B cell (primary cell): ENCODE data around the gene TSSC4. TPM values are rescaled to one million over a fixed set of nuclear protein-coding genes. Genes with fewer than 3 reads are reported as not detected.

Experiments used
- ATAC-seq: fragments of 200-7000 bp; cut with Tn5 transposase; one replicate; pipeline ENCODE4 v1.10.0; 2021; ENCODE audit warnings: low read depth, mild to moderate bottlenecking, moderate number of reproducible peaks, moderate library complexity
- CTCF ChIA-PET: fragments of 350-600 bp; sonication (Branson Sonifier 250); formaldehyde crosslinking; loops from one replicate; lab custom pipeline; 2021; ENCODE audit warnings: antibody characterized with exemption, inconsistent platforms; lab: Charles Lee
- POLR2A ChIA-PET: fragments of 350-600 bp; sonication (Branson Sonifier 250); formaldehyde crosslinking; loops from one replicate; lab custom pipeline; 2021; ENCODE audit warnings: antibody characterized with exemption; lab: Charles Lee
- DNase-seq: peaks from one replicate; pipeline ENCODE4 v3.0.0; 2013
- H2AFZ ChIP-seq: 2 replicates; pipeline ENCODE4 v1.6.1; 2012; ENCODE audit warnings: mild to moderate bottlenecking, low read depth, low read length; ENCODE audit not compliant: insufficient read depth, poor library complexity, severe bottlenecking
- H3K27ac ChIP-seq, 2 donors: 1 replicate in 1 of 2; 2 replicates in 1 of 2; pipeline ENCODE4 v1.5.1; 2012 to 2013; ENCODE audit warnings: low read length in 2 of 2, mild to moderate bottlenecking in 2 of 2, moderate library complexity in 1 of 2
- H3K27me3 ChIP-seq, 4 experiments: fragments of 200-600 bp in 1 of 4; sonication (generic) in 1 of 4; replicated peaks in 1 of 4; 1 replicate in 2 of 4; 2 replicates in 2 of 4; pipeline versions ENCODE4 v1.6.1 to v1.7.0; 2013 to 2016; ENCODE audit warnings: low read length in 3 of 4, mild to moderate bottlenecking in 2 of 4, mixed read lengths in 1 of 4, moderate library complexity in 1 of 4; ENCODE audit not compliant: insufficient read depth in 4 of 4, control insufficient read depth in 3 of 4; ENCODE audit errors: control extremely low read depth in 1 of 4
- H3K36me3 ChIP-seq, 2 experiments: replicated peaks in 1 of 2; 1 replicate in 1 of 2; 2 replicates in 1 of 2; pipeline versions ENCODE4 v1.6.1 to v1.7.1; 2013; ENCODE audit warnings: low read length in 1 of 2; ENCODE audit not compliant: insufficient read depth in 2 of 2, control insufficient read depth in 1 of 2; ENCODE audit errors: control extremely low read depth in 1 of 2, extremely low read depth in 1 of 2
- H3K4me1 ChIP-seq, 2 donors: fragments of 200-600 bp in 1 of 2; sonication (generic) in 1 of 2; 1 replicate in 1 of 2; 2 replicates in 1 of 2; pipeline versions ENCODE4 v1.5.1 to v1.6.1; 2013 to 2017; ENCODE audit warnings: low read length in 2 of 2; ENCODE audit not compliant: control insufficient read depth in 2 of 2, insufficient read depth in 2 of 2
- H3K4me2 ChIP-seq: replicated peaks from 2 replicates; pipeline ENCODE3; 2012; ENCODE audit warnings: mild to moderate bottlenecking, low read depth, low read length; ENCODE audit not compliant: poor library complexity, severe bottlenecking
- H3K4me3 ChIP-seq, 5 experiments: fragments of 200-600 bp in 1 of 5; sonication (generic) in 1 of 5; 1 replicate in 3 of 5; 2 replicates in 2 of 5; pipeline versions ENCODE4 v1.5.1 to v1.7.0; 2011 to 2016; ENCODE audit warnings: low read length in 4 of 5, mild to moderate bottlenecking in 4 of 5, low read depth in 2 of 5, control low read depth in 1 of 5, moderate library complexity in 1 of 5; ENCODE audit not compliant: insufficient read depth in 1 of 5; ENCODE audit errors: control extremely low read depth in 1 of 5, extremely low read depth in 1 of 5
- H3K79me2 ChIP-seq: fragments of 200-600 bp; sonication (generic); one replicate; pipeline ENCODE4 v1.6.0; 2016; ENCODE audit warnings: low read length; ENCODE audit not compliant: control insufficient read depth, insufficient read depth
- H3K9ac ChIP-seq: fragments of 200-600 bp; sonication (generic); 2 replicates; pipeline ENCODE4 v1.6.1; 2017; ENCODE audit warnings: mild to moderate bottlenecking, low read length, moderate library complexity
- H3K9me3 ChIP-seq, 3 donors: one replicate each; pipeline versions ENCODE4 v1.6.1 to v1.7.1; 2013; ENCODE audit warnings: low read length in 2 of 3; ENCODE audit not compliant: control insufficient read depth in 2 of 3, insufficient read depth in 1 of 3; ENCODE audit errors: control extremely low read depth in 1 of 3
- H4K20me1 ChIP-seq: 2 replicates; pipeline ENCODE4 v1.6.0; 2012; ENCODE audit warnings: mild to moderate bottlenecking, low read length; ENCODE audit not compliant: insufficient read depth, control insufficient read depth, poor library complexity, severe bottlenecking
- H3K27ac Mint-ChIP-seq: one replicate; pipeline ENCODE4 v1.8.0; 2021; ENCODE audit warnings: mixed read lengths
- H3K27me3 Mint-ChIP-seq: one replicate; pipeline ENCODE4 v1.8.0; 2021; ENCODE audit warnings: mixed read lengths
- H3K4me1 Mint-ChIP-seq: one replicate; pipeline ENCODE4 v1.8.0; 2021; ENCODE audit warnings: mixed read lengths
- H3K4me3 Mint-ChIP-seq: one replicate; pipeline ENCODE4 v1.8.0; 2021; ENCODE audit warnings: mixed read lengths
- H3K9me3 Mint-ChIP-seq: one replicate; pipeline ENCODE4 v1.8.0; 2022; ENCODE audit warnings: mixed read lengths; ENCODE audit not compliant: insufficient read depth
- CTCF ChIP-seq: fragments of 200-600 bp; IDR thresholded peaks from one replicate; pipeline ENCODE4 v1.8.0; 2022; ENCODE audit warnings: antibody characterized with exemption, mild to moderate bottlenecking
- EZH2 ChIP-seq: IDR thresholded peaks from 2 replicates; pipeline ENCODE4 v1.6.1; 2012; ENCODE audit warnings: borderline replicate concordance, low read depth, mild to moderate bottlenecking, moderate library complexity, low read length; ENCODE audit not compliant: insufficient read depth, poor library complexity, severe bottlenecking
- WGBS: methylation state at CpG from one replicate; pipeline ENCODE4 v1.1.5; 2013; ENCODE audit warnings: missing lambda C conversion rate; ENCODE audit not compliant: insufficient coverage; 5-methylcytosine and 5-hydroxymethylcytosine counted together
- intact Hi-C: fragments of 100-400 bp; cut with micrococcal nuclease; formaldehyde crosslinking; loops from one replicate; pipeline ENCODE4 v1.10.0; 2022
- polyA plus RNA-seq: library from polyadenylated mRNA; depleted of rRNA; stranded (reverse); fragments of >200 nt; gene quantifications from 2 replicates; pipeline ENCODE4 v1.2.3, GENCODE V29; 2012
- total RNA-seq, 2 donors: library from RNA; stranded (reverse); fragments of 120-200 nt in 1 of 2; gene quantifications; 1 replicate in 1 of 2; 2 replicates in 1 of 2; pipeline versions ENCODE4 v1.2.3 to v1.2.4, GENCODE V29; 2013 to 2022

Gene TSSC4
- total and polyA plus RNA-seq, 2 donors (not counting 1 experiment from before 2014, with no cell fraction given): 49.4 to 57.5 TPM

- Histone ChIP-seq H3K36me3 (peaks cover 0 to 50% of the 10 kb centered on the region in 2 experiments), H4K20me1 (peaks cover 59% of the 10 kb centered on the region), H3K27me3 (no peaks in the 10 kb centered on the region), H3K79me2 (peaks cover 62% of the 10 kb centered on the region), H3K9me3 (peaks cover 0 to 3% (median 0%) of the 10 kb centered on the region in 3 donors), H3K4me3 (no peak overlapping the region), H2AFZ (no peak overlapping the region), H3K4me1 (peaks cover 57 to 69% of the 10 kb centered on the region in 2 donors), H3K9ac (no peak overlapping the region), H3K4me2 (peak overlapping the region; percentile 72), H3K27ac (no peak overlapping the region)
- no peak for ATAC-seq
- no peak for DNase-seq
- TF ChIP-seq EZH2 (no peak), CTCF (no peak)
- H3K4me3 Mint-ChIP-seq: no peak overlapping the region
- H3K9me3 Mint-ChIP-seq: no peaks in the 10 kb centered on the region
- POLR2A ChIA-PET: interaction anchor here (1.1 kb wide), 1 partner anchor 9 kb away, joined by 3 read pairs; no protein-coding TSS in a partner anchor
- H3K4me1 Mint-ChIP-seq: peaks cover 51% of the 10 kb centered on the region
- CTCF ChIA-PET: interaction anchor here (0.9 to 6.9 kb wide), 3 partner anchors 9 to 91 kb away, joined by 4 to 48 read pairs (median 7); no protein-coding TSS in a partner anchor
- WGBS: 91% methylated on average over 10 of the region's 17 CpGs
- intact Hi-C loops: no loop called here
- H3K27ac Mint-ChIP-seq: peak overlapping the region; percentile 26
- H3K27me3 Mint-ChIP-seq: no peaks in the 10 kb centered on the region
Measured at GRCh38 chr11:2395856-2396255, 4.7 kb upstream of the TSSC4 start.

GRCh38 chr11:2396471-2396870 lies 4.1 kb upstream of the TSSC4 start:
- ChIA-PET CTCF (interaction anchor here (0.9 to 6.9 kb wide), 3 partner anchors 10 to 91 kb away, joined by 4 to 48 read pairs (median 7); no protein-coding TSS in a partner anchor), POLR2A (interaction anchor here (1.1 kb wide), 1 partner anchor 10 kb away, joined by 3 read pairs; no protein-coding TSS in a partner anchor)
- Mint-ChIP-seq H3K27ac (no peak overlapping the region), H3K27me3 (no peaks in the 10 kb centered on the region), H3K9me3 (no peaks in the 10 kb centered on the region), H3K4me3 (no peak overlapping the region), H3K4me1 (peaks cover 50% of the 10 kb centered on the region)
- no peak for ATAC-seq
- Histone ChIP-seq H3K36me3 (peaks cover 0 to 44% of the 10 kb centered on the region in 2 experiments), H4K20me1 (peaks cover 58% of the 10 kb centered on the region), H3K4me3 (no peak overlapping the region), H3K79me2 (peaks cover 62% of the 10 kb centered on the region), H3K9me3 (peaks cover 0 to 3% (median 0%) of the 10 kb centered on the region in 3 donors), H3K27me3 (no peaks in the 10 kb centered on the region), H3K4me2 (no peak overlapping the region), H3K27ac (no peak overlapping the region), H2AFZ (no peak overlapping the region), H3K4me1 (peaks cover 56 to 69% of the 10 kb centered on the region in 2 donors), H3K9ac (no peak overlapping the region)
- no peak for DNase-seq
- over 99% methylated on average over 26 of the region's 26 CpGs for WGBS
- TF ChIP-seq CTCF (no peak), EZH2 (no peak)
- intact Hi-C loops: no loop called here
